GM19043 (cell line): ENCODE measurements around the gene CLK1.
"Not testable (repeated sequence)": the region's sequence is repeated elsewhere in the genome, so short reads cannot be mapped to it uniquely, and the experiment has no call there.

ENCODE experiments used
- ATAC-seq: cut with Tn5 transposase; IDR thresholded peaks from one replicate; pipeline ENCODE4 v1.9.1; 2021; ENCODE audit warnings: low read depth; ENCODE audit not compliant: unreplicated experiment

Gene CLK1

DNA sequence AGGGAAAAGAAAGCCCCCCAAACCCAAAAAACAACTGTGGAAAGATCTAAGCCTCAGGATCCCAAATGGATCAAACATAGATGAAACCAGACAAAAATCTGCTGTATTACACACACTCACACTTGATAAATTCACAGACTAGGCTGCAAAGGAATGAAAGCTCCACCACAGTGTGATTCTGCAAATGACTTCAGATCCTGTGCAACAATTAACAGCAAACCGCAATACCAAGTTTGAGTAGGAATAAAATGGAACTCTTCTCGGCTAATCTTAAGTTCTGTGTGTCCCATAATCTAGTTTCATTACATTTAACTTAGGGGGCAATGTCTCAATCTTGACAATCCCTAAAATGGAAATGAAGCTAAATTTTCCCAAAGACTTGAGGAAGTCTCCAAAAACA is 11.9 kb downstream of the CLK1 start:
- ATAC-seq, result no peak

DNA sequence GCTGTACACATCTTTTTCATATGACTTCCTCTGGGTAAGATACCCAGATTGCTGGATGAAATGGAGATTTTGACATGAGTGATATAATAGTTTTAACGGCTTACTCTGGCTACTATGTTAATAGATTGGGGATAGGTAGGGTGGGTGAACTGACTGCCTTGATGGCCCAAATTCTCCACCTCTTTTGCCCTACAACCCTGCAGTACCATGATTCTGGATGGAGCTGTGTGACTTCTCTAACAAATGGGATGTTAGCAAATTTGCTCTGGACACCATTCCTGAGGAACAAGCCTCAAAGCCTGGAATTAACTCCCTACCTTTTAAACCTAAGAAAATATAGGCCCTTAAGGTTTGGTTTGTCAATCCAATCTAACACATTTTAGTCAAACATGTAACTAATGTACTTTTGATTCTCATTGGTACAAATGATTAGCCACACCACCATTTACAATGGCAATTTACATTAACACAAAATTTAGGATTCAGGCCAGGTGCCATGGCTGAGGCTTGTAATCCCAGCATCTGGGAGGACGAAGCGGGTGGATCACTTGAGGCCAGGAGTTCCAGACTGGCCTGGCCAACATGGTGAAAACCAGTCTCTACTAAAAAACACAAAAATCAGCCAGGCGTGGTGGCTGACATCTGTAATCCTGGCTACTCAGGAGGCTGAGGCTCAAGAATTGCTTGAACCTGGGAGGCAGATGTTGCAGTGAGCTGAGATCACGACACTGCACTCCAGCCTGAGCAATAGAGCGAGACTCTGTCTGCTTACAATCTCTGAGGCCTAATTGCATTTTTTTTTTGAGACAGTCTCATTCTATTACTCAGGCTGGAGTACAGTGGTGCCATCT is 12.8 kb downstream of the CLK1 start:
- no peak for ATAC-seq

DNA sequence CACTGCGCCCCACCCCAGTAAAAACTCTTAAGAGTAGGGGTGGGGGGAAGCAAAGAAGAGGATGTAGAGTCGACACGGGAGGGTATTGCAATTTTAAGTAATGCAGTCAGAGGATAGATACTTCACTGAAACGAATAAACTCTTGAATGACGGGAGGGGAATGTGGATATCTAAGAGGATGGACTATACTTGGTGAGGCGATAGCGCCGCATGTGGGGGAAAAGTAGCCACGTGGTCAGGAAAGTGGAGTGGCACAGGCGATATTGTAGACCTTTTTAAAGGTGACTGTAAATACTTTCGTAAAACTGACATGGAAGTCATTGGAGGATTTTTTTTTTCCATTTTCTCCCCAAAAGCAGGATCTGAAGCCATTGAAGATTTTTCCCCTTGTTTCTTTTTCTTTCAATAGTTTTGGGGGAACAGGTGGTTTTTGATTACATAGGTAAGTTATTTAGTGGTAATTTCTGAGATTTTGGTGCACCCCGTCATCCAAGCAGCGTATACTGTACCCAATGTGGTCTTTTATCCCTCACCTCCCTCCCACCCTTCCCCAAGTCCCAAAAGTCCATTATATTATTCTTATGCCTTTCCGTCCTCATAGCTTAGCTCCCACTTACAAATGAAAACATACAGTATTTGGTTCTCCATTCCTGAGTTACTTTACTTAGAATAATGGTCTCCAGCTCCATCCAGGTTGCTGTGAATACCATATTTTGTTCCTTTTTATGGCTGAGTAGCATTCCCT is 13.8 kb downstream of the CLK1 start:
- ATAC-seq, result no peak

DNA sequence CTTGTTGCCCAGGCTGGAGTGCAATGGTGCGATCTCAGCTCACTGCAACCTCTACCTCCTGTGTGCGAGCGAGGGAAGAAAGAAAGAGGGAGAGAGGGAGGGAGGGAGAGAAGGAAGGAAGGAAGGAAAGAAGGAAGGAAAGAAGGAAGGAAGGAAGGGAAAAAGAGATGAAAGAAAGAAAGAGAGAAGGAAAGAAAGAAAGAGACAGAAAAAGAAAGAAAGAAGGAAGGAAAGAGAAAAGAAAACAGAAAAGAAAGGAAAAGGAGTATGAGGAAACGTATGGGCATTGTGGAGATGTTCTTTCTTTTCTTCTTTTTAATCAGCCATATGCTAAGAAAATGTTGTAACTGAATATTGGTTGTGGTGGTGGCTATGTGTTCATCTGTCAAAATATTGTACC is 16.5 kb downstream of the CLK1 start:
- no peak for ATAC-seq

DNA sequence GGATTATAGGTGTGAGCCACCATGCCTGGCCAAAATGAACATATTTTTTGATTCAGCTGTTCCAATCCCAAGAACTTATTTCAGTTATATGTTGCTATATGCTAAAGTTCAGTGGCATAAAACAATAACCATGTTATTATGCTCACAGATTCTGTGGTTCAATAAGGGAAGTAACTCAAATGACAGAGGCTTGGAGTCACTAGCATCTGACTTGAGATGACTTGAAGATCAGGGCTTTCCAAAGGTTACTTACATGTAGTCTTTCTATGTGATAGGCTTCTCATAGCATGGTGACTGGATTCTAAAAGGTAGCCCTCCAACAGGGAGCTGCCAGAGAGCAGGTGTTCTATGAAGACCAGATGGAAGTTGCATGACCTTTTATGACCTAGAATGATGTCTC is 17.2 kb downstream of the CLK1 start:
- ATAC-seq, result no peak

DNA sequence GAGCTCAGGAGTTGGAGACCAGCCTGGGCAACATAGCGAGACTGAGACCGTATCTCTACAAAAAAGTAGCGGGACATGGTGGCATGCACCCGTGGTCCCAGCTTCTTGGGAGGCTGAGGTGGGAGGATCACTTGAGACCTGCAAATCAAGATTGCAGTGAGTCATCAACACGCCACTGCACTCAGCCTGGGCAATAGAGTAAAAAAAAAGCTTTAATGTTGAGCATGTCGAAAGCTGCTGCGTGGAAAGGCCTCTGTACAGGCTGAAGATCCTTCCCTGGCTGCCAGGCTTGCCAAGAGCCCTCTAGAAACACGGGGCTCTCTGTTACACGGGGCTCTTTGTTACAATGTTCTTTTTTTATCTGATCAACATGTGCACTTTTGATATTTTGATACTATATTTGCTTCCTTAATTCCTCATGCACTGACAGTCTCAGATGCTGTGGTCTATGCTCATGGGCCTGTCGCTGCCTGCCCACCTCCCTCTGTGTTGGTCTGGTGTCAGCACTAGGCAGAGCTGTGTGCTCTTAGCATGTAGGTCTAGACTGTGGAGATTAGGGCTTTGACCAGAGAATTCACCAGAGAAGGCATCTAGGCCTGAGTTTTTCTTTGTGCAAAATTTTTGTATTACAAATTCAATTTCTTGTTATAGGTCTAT is 18.7 kb downstream of the CLK1 start:
- no peak for ATAC-seq

DNA sequence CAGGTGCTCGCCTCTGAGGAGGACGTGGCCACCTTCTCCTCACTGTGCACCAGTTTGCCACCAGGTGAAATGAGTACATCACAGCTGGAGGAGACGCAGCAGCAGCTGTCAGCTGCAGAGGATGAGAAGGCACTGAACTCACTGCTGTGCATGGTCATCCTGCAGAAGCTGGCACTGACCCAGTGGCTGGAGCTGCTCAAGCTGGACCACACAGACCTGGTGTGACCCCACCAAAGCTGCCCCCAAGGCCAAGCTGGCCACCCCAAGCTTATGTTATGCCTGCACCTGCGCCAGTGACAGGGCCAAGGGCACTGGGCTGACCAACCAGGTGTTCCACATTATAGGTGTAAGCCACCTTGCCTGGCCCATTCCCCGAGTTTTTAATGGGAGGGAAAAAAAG is 19.3 kb downstream of the CLK1 start:
- ATAC-seq, result no peak

DNA sequence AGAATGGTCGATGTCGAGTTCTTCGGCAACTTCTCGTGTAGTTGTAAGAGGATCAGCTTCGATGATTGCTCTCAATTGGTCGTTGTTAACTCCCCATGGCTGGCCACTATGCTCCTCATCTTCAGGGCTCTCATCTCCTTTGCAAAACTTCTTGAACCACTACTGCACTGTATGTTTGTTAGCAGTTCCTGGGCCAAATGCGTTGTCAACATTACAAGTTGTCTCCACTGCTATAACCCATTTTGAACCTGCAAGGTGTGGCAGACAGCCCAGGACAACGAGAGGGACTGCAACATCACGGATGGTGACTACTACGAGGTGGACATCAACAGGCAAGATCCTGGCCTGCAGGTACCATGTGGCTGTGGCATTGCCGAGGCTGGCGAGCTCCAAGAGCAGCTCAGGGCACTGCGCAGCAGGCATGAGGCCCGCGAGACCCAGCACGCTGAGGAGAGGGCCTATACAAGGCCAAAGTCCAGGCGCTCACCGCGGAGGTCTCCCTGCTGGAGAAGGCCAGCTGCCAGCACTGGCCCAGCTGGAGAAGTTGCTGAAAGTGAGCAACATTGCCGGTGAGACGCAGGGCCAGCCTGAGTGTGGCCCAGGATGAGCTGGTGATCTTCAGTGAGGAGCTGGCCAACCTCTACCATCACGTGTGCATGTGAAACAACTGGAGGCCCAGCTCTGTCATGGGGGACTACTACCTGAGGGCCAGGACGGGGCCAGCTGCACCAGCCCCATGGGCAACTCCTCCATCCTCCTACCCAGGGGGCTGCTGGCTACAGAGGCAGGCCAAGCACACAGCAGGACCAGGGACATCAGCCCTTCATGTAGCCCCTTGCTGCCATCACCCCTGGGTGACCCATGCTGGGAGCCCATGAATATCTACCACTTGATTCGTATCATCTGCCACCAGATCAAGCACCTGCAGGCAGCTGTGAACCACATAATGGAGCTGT is 20.2 kb downstream of the CLK1 start:
- no peak for ATAC-seq

DNA sequence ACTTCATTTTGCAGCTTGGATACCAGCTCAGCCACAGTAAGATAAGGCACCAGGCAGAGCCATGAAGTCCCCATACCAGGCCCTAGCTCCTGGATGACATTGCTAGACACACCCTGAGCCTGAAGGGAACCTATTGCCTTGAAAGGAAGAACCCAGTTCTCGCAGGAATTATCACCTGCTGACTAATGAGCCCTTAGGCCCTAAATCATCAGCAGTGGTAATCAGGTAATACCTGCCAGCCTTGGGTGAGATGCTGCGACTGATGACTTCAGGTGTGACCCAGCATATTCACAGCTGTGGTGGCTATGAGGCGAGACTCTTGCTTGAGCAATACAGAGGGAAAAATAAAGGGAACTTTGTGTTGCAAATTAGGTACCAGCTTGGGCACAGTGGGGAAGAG is 24.9 kb downstream of the CLK1 start:
- ATAC-seq, result no peak

DNA sequence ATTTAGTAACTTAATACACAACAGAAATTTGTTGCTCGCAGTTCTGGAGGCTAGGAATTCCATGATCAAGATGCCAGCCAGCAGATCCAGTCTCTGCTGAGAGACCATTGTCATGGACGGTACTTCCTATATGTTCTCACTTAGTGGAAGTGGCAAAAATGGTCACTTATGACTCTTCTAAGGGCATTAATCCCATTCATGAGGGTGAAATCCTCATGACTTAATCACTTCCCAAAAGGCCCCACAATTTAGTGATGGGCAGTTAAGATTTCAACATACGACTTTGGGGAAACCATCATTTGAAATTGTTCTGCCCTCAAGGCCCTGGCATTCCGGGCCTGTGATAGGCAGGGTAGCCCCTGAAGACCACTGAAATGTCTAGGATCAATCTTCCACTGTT is 29.8 kb downstream of the CLK1 start:
- ATAC-seq, result no peak

DNA sequence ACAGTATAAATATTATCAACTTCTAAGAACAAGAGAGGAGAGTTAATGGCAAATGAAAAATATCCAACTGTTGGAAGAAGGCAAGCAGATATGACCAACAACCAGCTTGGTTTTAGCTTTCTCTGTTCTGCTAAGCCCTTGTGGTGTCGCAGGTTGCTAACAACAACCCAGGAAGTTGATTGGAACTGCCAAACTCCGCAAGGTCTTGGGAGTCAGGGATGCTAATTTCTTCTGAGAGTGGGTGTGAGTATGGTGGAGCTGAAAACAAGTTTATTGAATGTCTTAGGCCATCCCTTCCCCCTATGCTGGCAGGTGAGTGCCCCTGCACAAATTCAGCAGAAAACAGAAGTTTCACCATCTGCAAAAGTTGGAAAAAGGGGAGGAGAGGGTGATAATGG is 35.2 kb downstream of the CLK1 start:
- ATAC-seq, result no peak

DNA sequence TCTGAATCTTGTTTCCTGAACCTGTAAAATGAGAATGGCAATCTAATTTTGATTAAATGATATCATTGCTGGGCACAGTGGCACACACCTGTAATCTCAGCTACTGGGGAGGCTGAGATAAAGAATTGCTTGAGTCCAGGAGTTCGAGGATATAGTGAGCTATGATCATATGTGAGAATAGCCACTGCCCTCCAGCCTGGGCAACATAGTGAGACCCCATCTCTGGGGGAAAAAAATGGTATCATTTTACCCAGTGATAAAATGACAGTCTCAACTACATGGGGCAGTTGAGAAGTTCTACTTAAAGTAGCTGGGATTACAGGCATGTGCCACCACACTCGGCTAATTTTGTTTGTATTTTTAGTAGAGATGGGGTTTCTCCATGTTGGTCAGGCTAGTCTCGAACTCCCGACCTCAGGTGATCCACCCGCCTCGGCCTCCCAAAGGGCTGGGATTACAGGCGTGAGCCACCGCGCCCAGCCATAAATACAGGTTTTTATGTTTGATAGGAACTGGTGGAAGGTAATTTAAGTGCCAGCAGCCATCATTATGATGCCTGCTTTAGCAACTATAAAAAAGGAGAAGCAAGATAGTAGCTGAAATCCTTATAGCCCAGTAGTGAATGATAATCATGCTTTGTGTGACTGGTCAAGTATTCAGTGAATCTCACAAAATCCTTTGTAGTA is 35.7 kb downstream of the CLK1 start:
- no peak for ATAC-seq

DNA sequence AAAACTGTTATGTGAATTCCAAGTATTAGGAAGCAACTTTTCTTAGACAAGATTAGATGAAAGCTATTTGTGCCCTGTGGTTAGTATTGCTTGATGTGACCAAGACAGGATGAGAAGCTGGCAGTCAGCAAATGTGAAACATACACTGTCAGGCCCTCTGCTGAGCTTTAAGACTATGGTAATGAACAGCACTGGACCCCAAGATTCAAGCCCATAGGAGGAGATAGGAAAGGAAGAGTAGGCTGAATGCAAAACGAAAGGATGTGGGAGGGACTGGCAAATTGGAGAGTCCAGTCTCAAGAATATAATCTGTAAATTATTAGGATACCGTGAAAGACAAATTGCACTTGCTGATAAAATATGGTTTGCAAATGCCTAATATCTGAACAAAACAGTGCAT is 36.4 kb downstream of the CLK1 start:
- ATAC-seq, result no peak

DNA sequence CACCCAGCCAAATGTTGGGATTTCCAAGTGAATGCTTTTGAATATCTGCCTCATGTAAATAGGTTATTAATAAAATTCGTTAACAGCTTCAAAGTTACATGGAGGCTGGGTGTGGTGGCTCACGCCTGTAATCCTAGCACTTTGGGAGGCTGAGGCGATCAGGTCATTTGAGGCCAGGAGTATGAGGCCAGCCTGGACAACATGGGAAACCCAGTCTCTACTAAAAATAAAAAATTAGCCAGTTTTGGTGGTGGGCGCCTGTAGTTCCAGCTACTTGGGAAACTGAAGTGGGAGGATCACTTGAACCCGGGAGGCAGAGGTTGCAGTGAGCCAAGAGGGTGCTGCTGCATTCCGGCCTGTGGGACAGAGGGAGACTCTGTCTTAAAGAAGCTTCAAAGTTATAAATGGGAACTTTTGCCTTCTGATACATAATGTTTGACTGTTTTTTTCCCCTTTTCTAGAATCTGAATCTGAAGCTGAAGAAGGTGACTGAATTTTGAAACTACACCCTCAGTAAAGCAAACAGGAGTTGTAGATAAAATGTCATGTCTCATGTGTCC is 42.7 kb downstream of the CLK1 start:
- no peak for ATAC-seq

DNA sequence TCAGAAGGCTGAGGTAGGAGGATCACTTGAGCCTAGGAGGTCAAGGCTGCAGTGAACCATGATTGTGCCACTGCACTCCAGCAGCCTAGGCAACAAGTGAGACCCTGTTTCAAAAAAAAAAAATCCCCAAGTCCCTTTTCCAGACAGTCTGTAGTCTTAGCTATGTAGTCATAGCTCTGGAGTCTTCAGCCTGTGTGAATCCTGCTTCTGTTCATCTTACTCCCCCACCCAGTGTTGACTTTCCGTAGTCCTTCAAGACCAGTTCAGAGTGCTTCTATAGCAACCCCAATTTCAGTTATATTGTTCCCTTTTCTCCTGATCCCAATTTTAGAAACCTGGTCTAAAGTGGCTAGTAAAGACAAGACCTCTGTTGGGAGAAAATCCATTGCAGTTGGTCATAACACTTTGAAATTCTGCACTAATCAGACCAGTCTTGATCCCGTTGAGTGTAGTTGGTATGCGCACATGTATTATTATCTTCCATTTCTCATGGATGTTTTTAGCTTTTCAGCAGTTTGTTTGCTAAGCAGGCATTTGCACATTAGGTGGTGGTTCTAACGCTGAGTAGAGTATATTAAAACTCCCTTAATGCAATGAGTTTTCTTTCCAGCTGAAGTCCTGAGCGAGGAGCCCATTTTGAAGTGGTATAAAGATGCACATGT is 43.8 kb downstream of the CLK1 start:
- ATAC-seq, result no peak

DNA sequence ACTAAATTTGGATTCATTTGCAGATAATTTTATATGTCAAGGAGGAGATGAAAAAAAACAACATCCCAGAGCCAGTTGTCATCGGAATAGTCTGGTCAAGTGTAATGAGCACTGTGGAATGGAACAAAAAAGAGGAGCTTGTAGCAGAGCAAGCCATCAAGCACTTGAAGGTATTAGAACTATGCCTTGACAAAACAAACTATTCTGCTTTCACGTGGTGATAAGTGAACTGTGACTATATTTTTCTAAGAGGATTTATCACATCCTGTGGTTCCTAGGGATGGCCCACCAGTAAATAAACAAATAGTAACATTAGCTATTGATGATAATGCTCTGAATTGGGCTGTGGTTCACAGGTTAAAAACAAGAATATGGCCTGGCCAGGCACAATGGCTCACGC is 45.7 kb downstream of the CLK1 start:
- ATAC-seq, result not testable (repeated sequence)

DNA sequence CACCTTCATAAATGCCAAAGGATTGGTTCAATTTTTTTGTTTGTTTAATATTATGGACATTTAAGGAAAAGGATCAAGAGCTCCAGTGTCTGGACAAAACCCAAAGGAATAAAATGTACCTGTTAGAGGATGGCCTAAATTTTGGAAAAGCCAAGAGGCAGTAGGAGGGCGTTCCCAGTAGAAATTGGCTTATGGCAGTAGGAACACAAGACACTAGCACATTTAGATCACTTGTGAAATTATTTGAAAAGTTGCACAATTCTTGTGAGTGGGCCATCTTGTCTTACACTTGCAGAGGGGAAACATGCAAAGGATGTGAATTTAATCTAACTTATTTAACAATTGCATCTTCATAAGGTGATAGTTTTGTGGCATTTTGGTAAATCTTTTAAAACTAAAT is 49.5 kb downstream of the CLK1 start:
- no peak for ATAC-seq

DNA sequence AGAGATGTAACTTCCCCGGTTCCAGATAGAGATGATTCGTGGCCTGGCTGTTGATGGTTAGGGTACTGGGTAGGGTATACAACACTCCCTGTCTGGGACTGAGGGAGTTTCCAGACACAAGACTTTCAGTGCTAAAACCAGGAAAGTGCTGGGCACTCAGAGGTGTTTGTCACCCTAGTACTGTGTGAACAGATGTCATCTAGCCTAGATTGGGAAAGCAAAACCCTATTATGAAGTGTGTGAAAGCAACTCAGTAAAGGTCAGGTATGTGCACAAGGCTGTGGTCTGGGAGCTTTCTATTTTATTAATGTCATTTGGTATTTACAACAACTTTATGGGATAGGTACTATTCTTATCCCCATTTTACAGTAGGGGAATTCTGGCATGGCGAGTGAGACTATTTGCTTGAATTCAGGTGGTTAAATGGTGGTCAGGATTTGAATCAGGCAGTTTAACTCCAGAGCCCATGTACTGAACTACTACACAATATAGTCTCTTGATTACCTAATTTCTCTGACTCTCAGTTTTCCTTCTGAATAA is 50.1 kb downstream of the CLK1 start:
- ATAC-seq, result no peak
